PC-9 (cell line): ENCODE results near the gene SHROOM2. TPM values are rescaled to one million over a fixed set of nuclear protein-coding genes. Genes with fewer than 3 reads are reported as not detected.
A peak's percentile ranks its signal among the peaks of the same experiment; 100 is the strongest.

Experiments
- BruUV-seq: library from RNA; stranded (reverse); fragments of 400-500 nt; replicated peaks from 2 replicates; lab custom pipeline; 2021; lab: Mats Ljungman, UMichigan
- CTCF ChIA-PET: fragments of 300-600 bp; sonication (Branson Sonifier 250); formaldehyde crosslinking; loops from one replicate; lab custom pipeline; 2022; ENCODE audit warnings: antibody characterized with exemption; lab: Charles Lee
- POLR2A ChIA-PET: fragments of 300-600 bp; sonication (Branson Sonifier 250); formaldehyde crosslinking; loops from one replicate; lab custom pipeline; 2022; ENCODE audit warnings: antibody characterized with exemption; ENCODE audit not compliant: unreplicated experiment; lab: Charles Lee
- DNase-seq, 2 experiments: peaks; one replicate each; pipeline versions ENCODE4 v3.0.0 to v3.0.0-alpha.2; 2015 to 2022; ENCODE audit warnings: mixed read lengths in 1 of 2
- H2AFZ ChIP-seq: fragments of 200-600 bp; sonication (generic); 2 replicates; pipeline ENCODE4 v1.8.1; 2017; ENCODE audit warnings: antibody characterized with exemption
- H3F3A ChIP-seq: fragments of 200-600 bp; sonication (generic); 2 replicates; pipeline ENCODE4 v1.8.1; 2017; ENCODE audit warnings: antibody characterized with exemption, mild to moderate bottlenecking, low read depth; ENCODE audit not compliant: insufficient read depth
- H3K27ac ChIP-seq: fragments of 200-600 bp; sonication (generic); 2 replicates; pipeline ENCODE4 v1.6.1; 2016; ENCODE audit warnings: mixed run types
- H3K27me3 ChIP-seq: fragments of 200-600 bp; sonication (generic); 2 replicates; pipeline ENCODE4 v1.6.1; 2016; ENCODE audit warnings: low read depth, mixed run types; ENCODE audit not compliant: insufficient read depth
- H3K36me3 ChIP-seq: fragments of 200-600 bp; sonication (generic); 2 replicates; pipeline ENCODE4 v1.6.1; 2016; ENCODE audit warnings: low read depth, mixed run types
- H3K4me1 ChIP-seq: fragments of 200-600 bp; sonication (generic); replicated peaks from 2 replicates; pipeline ENCODE4 v1.6.1; 2016; ENCODE audit warnings: mixed run types; ENCODE audit not compliant: insufficient read depth
- H3K4me2 ChIP-seq: fragments of 200-600 bp; sonication (generic); 2 replicates; pipeline ENCODE4 v1.6.1; 2017; ENCODE audit warnings: mixed run types
- H3K4me3 ChIP-seq: fragments of 200-600 bp; sonication (generic); 2 replicates; pipeline ENCODE4 v1.6.1; 2016; ENCODE audit warnings: mixed run types
- H3K79me2 ChIP-seq: fragments of 200-600 bp; sonication (generic); 2 replicates; pipeline ENCODE4 v1.6.1; 2017; ENCODE audit warnings: low read depth, mixed run types
- H3K9me2 ChIP-seq: fragments of 200-600 bp; sonication (generic); 2 replicates; pipeline ENCODE4 v1.8.1; 2017; ENCODE audit warnings: mild to moderate bottlenecking; ENCODE audit not compliant: insufficient read depth
- H3K9me3 ChIP-seq: fragments of 200-600 bp; sonication (generic); 2 replicates; pipeline ENCODE4 v1.8.1; 2016; ENCODE audit warnings: low read depth; ENCODE audit not compliant: insufficient read depth
- H4K20me1 ChIP-seq: fragments of 200-600 bp; sonication (generic); 2 replicates; pipeline ENCODE4 v1.8.1; 2017; ENCODE audit not compliant: insufficient read depth
- CTCF ChIP-seq: fragments of 200-600 bp; sonication (generic); conservative IDR thresholded peaks from 2 replicates; pipeline ENCODE4 v1.6.1; 2017; ENCODE audit warnings: mixed run types, antibody characterized with exemption, mild to moderate bottlenecking, moderate library complexity
- EZH2 ChIP-seq: fragments of 200-600 bp; sonication (generic); IDR thresholded peaks from 2 replicates; pipeline ENCODE4 v1.8.0; 2017; ENCODE audit warnings: antibody characterized with exemption, low read depth
- intact Hi-C: fragments of 100-400 bp; cut with micrococcal nuclease; formaldehyde crosslinking; loops from one replicate; pipeline ENCODE4 v1.10.0; 2022; ENCODE audit not compliant: unreplicated experiment
- total RNA-seq: library from RNA; stranded (reverse); gene quantifications from 2 replicates; pipeline ENCODE4 v1.2.3, GENCODE V29; 2021

Gene SHROOM2
- total RNA-seq, 1 experiment from 2014 or later, result 0.17 TPM

GRCh38 chrX:9847071-9847470, 60.8 kb downstream of the SHROOM2 start:
- no peak for TF ChIP-seq CTCF
- TF ChIP-seq EZH2, result no peak
- H3K9me2 ChIP-seq, result no peaks in the 10 kb centered on the region
- no peaks in the 10 kb centered on the region for H3K79me2 ChIP-seq
- DNase-seq, result peak; percentile 12 to 82
- no TSS peak for BruUV-seq
- no peaks in the 10 kb centered on the region for H3K36me3 ChIP-seq
- H3K9me3 ChIP-seq, result no peaks in the 10 kb centered on the region
- intact Hi-C loops, result no loop called here
- peaks cover 15% of the 10 kb centered on the region for H3K4me1 ChIP-seq
- CTCF ChIA-PET, result no interaction called here
- peak overlapping the region; percentile 34 for H3K4me2 ChIP-seq
- no peaks in the 10 kb centered on the region for H4K20me1 ChIP-seq
- no peaks in the 10 kb centered on the region for H3K27me3 ChIP-seq
- no peak overlapping the region for H3K4me3 ChIP-seq
- H3F3A ChIP-seq, result peaks cover 6% of the 10 kb centered on the region; the same call in 1 of the 2 replicates
- POLR2A ChIA-PET, result no interaction called here
- H2AFZ ChIP-seq, result peak overlapping the region; percentile 54; the same call in 1 of the 2 replicates
- H3K27ac ChIP-seq, result peak overlapping the region; percentile 80

DNA sequence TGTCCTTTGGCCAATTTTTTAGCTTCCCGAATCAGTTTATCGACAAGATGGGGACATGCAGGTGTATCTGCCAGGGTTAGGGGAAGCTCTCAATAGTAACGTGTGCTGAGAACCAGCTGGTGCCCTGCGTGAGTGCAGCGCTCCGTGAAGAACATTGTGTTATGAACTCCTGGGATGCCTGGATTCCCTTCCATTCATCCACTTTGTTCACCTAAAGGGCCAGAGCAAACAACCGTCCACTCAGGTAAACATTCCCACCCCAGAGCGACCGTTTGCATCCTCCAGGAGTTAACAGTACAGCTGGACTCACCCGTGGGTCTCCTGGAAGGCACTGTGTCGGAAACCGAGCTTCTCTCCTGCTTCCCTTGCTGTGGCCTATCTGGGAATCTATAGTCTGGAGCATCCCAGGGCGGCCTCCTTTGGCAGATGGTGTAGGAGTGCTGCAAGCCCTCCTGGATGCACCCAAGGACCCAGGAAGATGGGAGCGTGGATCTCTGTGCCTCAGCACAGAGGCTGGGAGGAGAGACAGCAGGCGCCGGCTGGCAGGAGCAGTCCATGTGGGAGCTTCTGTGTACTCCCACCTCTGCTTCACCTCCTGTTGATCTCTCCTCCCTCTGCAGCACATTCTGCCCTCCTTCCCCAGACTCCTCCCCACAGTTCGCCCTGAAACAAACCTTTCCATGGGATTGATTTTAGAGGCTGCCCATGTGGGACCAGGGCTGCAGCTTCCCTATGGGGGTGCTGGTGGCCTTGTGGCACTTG, 62.7 kb downstream of the SHROOM2 start:
- Histone ChIP-seq H3K27me3 (no peaks in the 10 kb centered on the region), H2AFZ (no peak overlapping the region), H3K79me2 (no peaks in the 10 kb centered on the region), H4K20me1 (no peaks in the 10 kb centered on the region), H3K9me2 (no peaks in the 10 kb centered on the region), H3K27ac (no peak overlapping the region), H3K9me3 (no peaks in the 10 kb centered on the region), H3F3A (peaks cover 6% of the 10 kb centered on the region; the same call in 1 of the 2 replicates), H3K4me3 (no peak overlapping the region), H3K4me1 (peaks cover 15% of the 10 kb centered on the region), H3K36me3 (no peaks in the 10 kb centered on the region), H3K4me2 (no peak overlapping the region)
- BruUV-seq, result no TSS peak
- intact Hi-C loops, result no loop called here
- DNase-seq, result no peak
- CTCF ChIA-PET, result no interaction called here
- no peak for TF ChIP-seq EZH2
- TF ChIP-seq CTCF, result no peak
- POLR2A ChIA-PET, result no interaction called here

DNA sequence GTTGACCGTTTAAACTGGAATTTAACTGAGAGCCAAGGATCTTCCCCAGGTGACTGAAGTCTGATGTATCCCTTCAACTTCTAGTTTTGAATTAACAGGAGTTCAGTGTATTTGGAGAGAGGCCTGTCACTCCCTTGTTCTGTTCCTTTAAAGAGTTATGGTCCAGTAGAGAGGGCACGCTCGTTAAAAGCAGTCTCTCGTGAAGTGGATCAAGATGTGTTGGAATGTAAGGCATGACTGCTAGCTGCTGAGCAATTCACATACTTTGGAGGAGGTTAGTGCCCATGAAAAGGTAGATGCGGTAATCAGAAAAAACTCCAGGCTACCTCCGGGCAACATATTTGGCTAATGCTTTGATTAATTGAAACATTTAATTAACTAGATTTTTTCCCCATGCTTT, 65.7 kb downstream of the SHROOM2 start:
- H3K79me2 ChIP-seq, result no peaks in the 10 kb centered on the region
- H3K9me3 ChIP-seq, result no peaks in the 10 kb centered on the region
- ChIA-PET CTCF (no interaction called here), POLR2A (no interaction called here)
- H3K4me1 ChIP-seq, result peaks cover 9% of the 10 kb centered on the region
- no peaks in the 10 kb centered on the region for H4K20me1 ChIP-seq
- no peak for TF ChIP-seq CTCF
- TF ChIP-seq EZH2, result no peak
- no peaks in the 10 kb centered on the region for H3K9me2 ChIP-seq
- H3K36me3 ChIP-seq, result no peaks in the 10 kb centered on the region
- H3K27me3 ChIP-seq, result no peaks in the 10 kb centered on the region
- no peak overlapping the region for H3K4me3 ChIP-seq
- no peak overlapping the region for H3K27ac ChIP-seq
- BruUV-seq, result no TSS peak
- H3F3A ChIP-seq, result peaks cover 1% of the 10 kb centered on the region; the same call in 1 of the 2 replicates
- no peak overlapping the region for H3K4me2 ChIP-seq
- no peak for DNase-seq
- intact Hi-C loops, result no loop called here
- H2AFZ ChIP-seq, result no peak overlapping the region
